WERI-Rb-1 (cell line): ENCODE measurements around the gene ASIC1.

Experiments used
- DNase-seq: peaks from one replicate; pipeline ENCODE4 v3.0.0-alpha.2; 2020
- H3K27ac ChIP-seq: fragments of 250-450 bp; sonication (Bioruptor Pico); 2 replicates; pipeline ENCODE4 v1.5.1; 2020; ENCODE audit warnings: mild to moderate bottlenecking, moderate library complexity
- H3K27me3 ChIP-seq: fragments of 250-450 bp; sonication (Bioruptor Pico); 2 replicates; pipeline ENCODE4 v1.5.1; 2021; ENCODE audit warnings: mild to moderate bottlenecking, low read depth, moderate library complexity; ENCODE audit not compliant: insufficient read depth, severe bottlenecking
- H3K36me3 ChIP-seq: fragments of 250-450 bp; sonication (Bioruptor Pico); 2 replicates; pipeline ENCODE4 v1.5.1; 2020; ENCODE audit warnings: mild to moderate bottlenecking, moderate library complexity
- H3K4me3 ChIP-seq: 2 replicates; pipeline ENCODE4 v1.5.1; 2011; ENCODE audit warnings: low read depth, mild to moderate bottlenecking, control low read depth, low read length
- H3K9me3 ChIP-seq: fragments of 250-450 bp; sonication (Bioruptor Pico); 2 replicates; pipeline ENCODE4 v1.5.1; 2021; ENCODE audit warnings: mild to moderate bottlenecking, moderate library complexity; ENCODE audit not compliant: severe bottlenecking
- CTCF ChIP-seq: IDR thresholded peaks from 2 replicates; pipeline ENCODE4 v1.5.1; 2011; ENCODE audit warnings: low read depth, mild to moderate bottlenecking, control low read depth, inconsistent platforms, low read length

The ASIC1 gene

GRCh38 chr12:50038336-50038735 is 19.1 kb upstream of the ASIC1 start:
- DNase-seq: no peak
- no peaks in the 10 kb centered on the region for H3K9me3 ChIP-seq
- no peaks in the 10 kb centered on the region for H3K36me3 ChIP-seq
- H3K27ac ChIP-seq: no peak overlapping the region; the same call in 1 of the 2 replicates
- no peak for TF ChIP-seq CTCF
- no peaks in the 10 kb centered on the region for H3K27me3 ChIP-seq
- no peak overlapping the region for H3K4me3 ChIP-seq

DNA sequence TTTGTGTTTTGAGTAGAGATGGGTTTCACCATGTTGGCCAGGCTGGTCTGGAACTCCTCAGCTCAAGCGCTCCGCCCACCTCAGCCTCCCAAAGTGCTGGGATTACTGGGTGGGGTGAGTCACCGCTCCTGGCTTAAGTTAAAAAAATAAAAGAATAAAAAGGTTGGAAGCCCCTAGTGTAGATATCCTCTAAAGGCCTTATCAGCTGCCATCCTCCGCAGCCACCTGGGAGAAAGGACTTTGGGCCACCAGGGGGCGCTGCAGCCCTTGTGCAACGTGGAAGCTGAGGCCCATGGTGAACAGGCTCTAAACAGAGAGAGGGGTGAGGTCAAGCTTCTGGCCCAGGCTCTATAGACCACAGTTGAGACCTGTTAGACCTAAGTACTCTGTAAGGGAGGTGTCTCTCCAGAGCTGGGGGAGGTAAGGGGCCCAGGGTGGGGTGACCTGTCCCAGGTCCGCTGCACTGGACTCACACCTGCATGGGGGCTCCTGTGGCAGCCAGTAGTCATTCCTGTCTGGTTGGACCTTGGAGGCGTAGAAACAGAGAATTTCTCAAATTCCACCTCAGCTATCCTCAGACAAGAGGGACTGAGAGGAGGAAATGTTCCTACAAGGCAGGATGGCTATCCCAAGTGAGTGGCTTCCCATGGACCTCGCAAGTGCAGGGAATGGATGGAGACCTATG is 18.1 kb upstream of the ASIC1 start:
- DNase-seq: peak; percentile 94
- Histone ChIP-seq H3K9me3 (no peaks in the 10 kb centered on the region), H3K27ac (peak overlapping the region; percentile 36), H3K4me3 (no peak overlapping the region), H3K36me3 (no peaks in the 10 kb centered on the region), H3K27me3 (no peaks in the 10 kb centered on the region)
- peak; percentile 90 for TF ChIP-seq CTCF

GRCh38 chr12:50040657-50041056 is 16.7 kb upstream of the ASIC1 start:
- no peak overlapping the region for H3K27ac ChIP-seq
- H3K9me3 ChIP-seq: no peaks in the 10 kb centered on the region
- H3K4me3 ChIP-seq: no peak overlapping the region
- TF ChIP-seq CTCF: no peak
- no peaks in the 10 kb centered on the region for H3K36me3 ChIP-seq
- H3K27me3 ChIP-seq: no peaks in the 10 kb centered on the region
- no peak for DNase-seq

GRCh38 chr12:50041062-50041860 is 16.1 kb upstream of the ASIC1 start:
- no peak overlapping the region for H3K27ac ChIP-seq
- H3K9me3 ChIP-seq: no peaks in the 10 kb centered on the region
- TF ChIP-seq CTCF: no peak
- H3K4me3 ChIP-seq: no peak overlapping the region
- no peak for DNase-seq
- H3K36me3 ChIP-seq: no peaks in the 10 kb centered on the region
- no peaks in the 10 kb centered on the region for H3K27me3 ChIP-seq

DNA sequence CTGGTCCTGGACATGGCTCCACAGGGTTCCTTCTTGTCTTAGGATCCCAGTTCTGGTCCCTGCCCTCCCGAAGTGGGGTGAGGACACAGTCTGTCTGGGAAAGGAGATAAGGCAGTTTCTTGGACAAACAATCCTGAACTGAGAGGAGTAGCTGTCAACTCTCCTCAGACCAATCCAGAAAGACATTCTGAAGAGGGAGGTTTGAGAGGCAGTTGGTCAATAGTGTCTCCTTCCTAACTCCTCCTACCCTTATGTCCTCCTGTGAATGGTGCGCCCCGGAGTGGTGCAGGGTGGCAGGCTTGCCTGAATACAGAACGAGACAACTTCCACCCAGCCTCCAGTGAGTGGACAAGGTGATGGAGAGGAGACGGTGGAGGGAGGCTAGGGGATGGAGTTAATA is 15.4 kb upstream of the ASIC1 start:
- DNase-seq: no peak
- H3K27me3 ChIP-seq: no peaks in the 10 kb centered on the region
- no peak for TF ChIP-seq CTCF
- no peaks in the 10 kb centered on the region for H3K36me3 ChIP-seq
- no peak overlapping the region for H3K27ac ChIP-seq
- no peak overlapping the region for H3K4me3 ChIP-seq
- H3K9me3 ChIP-seq: no peaks in the 10 kb centered on the region
